Adrenal gland (tissue), 12 donors: ENCODE results near the gene SKA3. TPM values are rescaled to one million over a fixed set of nuclear protein-coding genes. Genes with fewer than 3 reads are reported as not detected.

Source experiments
- DNase-seq, 7 donors: peaks; one replicate each; pipeline ENCODE4 v3.0.0-alpha.2; 2019 to 2020
- H3K27ac ChIP-seq, 5 donors: fragments of 200-600 bp; sonication (generic) in 4 of 5; 1 replicate in 3 of 5; 2 replicates in 2 of 5; pipeline versions ENCODE4 v1.5.1 to v1.8.0; 2016 to 2020; ENCODE audit warnings: mild to moderate bottlenecking in 1 of 5
- H3K27me3 ChIP-seq: fragments of 200-600 bp; 2 replicates; pipeline ENCODE4 v1.8.0; 2021
- H3K36me3 ChIP-seq, 2 donors: fragments of 200-600 bp; replicated peaks in 1 of 2; 1 replicate in 1 of 2; 2 replicates in 1 of 2; pipeline versions ENCODE4 v1.5.1 to v1.8.0; 2018 to 2022
- H3K4me1 ChIP-seq, 2 donors: fragments of 200-600 bp; replicated peaks in 1 of 2; 1 replicate in 1 of 2; 2 replicates in 1 of 2; pipeline versions ENCODE4 v1.5.1 to v1.8.0; 2018 to 2021
- H3K4me3 ChIP-seq, 4 donors: fragments of 200-600 bp; sonication (generic) in 3 of 4; one replicate each; pipeline ENCODE4 v1.5.1; 2016 to 2018
- H3K9me3 ChIP-seq, 3 donors: fragments of 200-600 bp; sonication (generic) in 1 of 3; replicated peaks in 1 of 3; 1 replicate in 2 of 3; 2 replicates in 1 of 3; pipeline versions ENCODE4 v1.5.1 to v1.8.0; 2016 to 2021
- POLR2A ChIP-seq, 2 donors: fragments of 450-650 bp; IDR thresholded peaks; one replicate each; pipeline ENCODE4 v1.6.1; 2017; ENCODE audit warnings: antibody characterized with exemption in 2 of 2, mild to moderate bottlenecking in 2 of 2, moderate library complexity in 1 of 2
- WGBS, 4 donors: extraction: QIAGEN DNeasy Blood & Tissue Kit in 2 of 4; methylation state at CpG; one replicate each; pipeline versions ENCODE4 v1.1.5 to v1.1.7; 2013 to 2017; 5-methylcytosine and 5-hydroxymethylcytosine counted together
- intact Hi-C, 2 donors: fragments of 100-400 bp; cut with DNase I; formaldehyde crosslinking; loops; one replicate each; pipeline versions ENCODE4 v1.14.1 to v1.15.0; 2022 to 2023
- polyA plus RNA-seq, 3 donors: library from polyadenylated mRNA; stranded (reverse); fragments of 200-250 nt in 2 of 3; fragments of 350-450 nt in 1 of 3; fragmentation: Illumina TruSeq in 1 of 3; extraction: RNeasy Lipid Tissue Mini Kit (QIAGEN cat#74804) in 1 of 3; gene quantifications; one replicate each; pipeline ENCODE4 v1.2.3, GENCODE V29; 2013 to 2014
- total RNA-seq, 9 donors: library from RNA; depleted of rRNA in 4 of 9; stranded (reverse); fragments of >200 nt in 4 of 9; fragments of 120-200 nt in 1 of 9; fragmentation: NEBNext Ultra II Directional in 1 of 9; extraction: Animal tissue kit (Norgen Biotek cat#: 25700) in 1 of 9; gene quantifications; one replicate each; pipeline versions ENCODE4 v1.1.0 to v1.2.4, GENCODE V29; 2013 to 2023
- TF ChIP-seq, protein P1 (sequence below), 6 experiments: fragments of 450-650 bp in 4 of 6; fragments of 200-600 bp in 2 of 6; sonication (generic) in 1 of 6; IDR thresholded peaks; 1 replicate in 5 of 6; 2 replicates in 1 of 6; pipeline versions ENCODE4 v1.5.1 to v1.8.0; 2016 to 2021; ENCODE audit warnings: antibody characterized with exemption in 6 of 6, mild to moderate bottlenecking in 2 of 6, moderate library complexity in 1 of 6
- donor health status: healthy with polysubstance abuse.
- donor health status: Bipolar disorder and iron deficiency.
- donor health status: DM: yes; HTN: yes; CAD: no.
- donor health status: DM: no; HTN: no; CAD: no.
- donor health status: DM: no; HTN: no; CAD: no.
- donor health status: DM: yes; HTN: yes; CAD: no.

Gene SKA3
- total and polyA plus RNA-seq, 12 donors, result 0.16 to 4.7 (median 0.90) TPM; not detected in 1

DNA sequence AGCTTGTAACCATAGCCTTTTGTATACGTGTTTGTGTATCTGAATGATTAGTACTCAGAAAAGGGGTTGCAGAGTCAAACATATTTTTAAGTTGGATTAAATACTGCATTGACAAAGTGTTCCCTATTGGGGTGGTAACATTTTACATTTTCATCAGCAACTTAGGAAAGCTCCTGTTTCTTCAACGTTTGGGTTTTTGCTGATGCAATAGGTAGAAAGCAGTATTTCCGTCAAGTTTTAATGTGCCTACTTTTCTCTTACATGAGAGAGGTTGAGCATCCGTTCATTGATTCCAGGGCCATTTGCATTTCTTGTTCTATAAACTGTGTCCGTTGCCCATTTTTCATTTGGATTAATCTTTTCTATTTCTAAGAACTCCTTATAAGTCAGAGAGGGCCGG lies 56.2 kb downstream of the SKA3 start:
- H3K4me1 ChIP-seq, result no peaks in the 10 kb centered on the region
- H3K9me3 ChIP-seq, result no peaks in the 10 kb centered on the region
- TF ChIP-seq, protein P1, sequence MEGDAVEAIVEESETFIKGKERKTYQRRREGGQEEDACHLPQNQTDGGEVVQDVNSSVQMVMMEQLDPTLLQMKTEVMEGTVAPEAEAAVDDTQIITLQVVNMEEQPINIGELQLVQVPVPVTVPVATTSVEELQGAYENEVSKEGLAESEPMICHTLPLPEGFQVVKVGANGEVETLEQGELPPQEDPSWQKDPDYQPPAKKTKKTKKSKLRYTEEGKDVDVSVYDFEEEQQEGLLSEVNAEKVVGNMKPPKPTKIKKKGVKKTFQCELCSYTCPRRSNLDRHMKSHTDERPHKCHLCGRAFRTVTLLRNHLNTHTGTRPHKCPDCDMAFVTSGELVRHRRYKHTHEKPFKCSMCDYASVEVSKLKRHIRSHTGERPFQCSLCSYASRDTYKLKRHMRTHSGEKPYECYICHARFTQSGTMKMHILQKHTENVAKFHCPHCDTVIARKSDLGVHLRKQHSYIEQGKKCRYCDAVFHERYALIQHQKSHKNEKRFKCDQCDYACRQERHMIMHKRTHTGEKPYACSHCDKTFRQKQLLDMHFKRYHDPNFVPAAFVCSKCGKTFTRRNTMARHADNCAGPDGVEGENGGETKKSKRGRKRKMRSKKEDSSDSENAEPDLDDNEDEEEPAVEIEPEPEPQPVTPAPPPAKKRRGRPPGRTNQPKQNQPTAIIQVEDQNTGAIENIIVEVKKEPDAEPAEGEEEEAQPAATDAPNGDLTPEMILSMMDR (IDR thresholded peaks at IDR 0.05), result no peak
- TF ChIP-seq POLR2A (IDR thresholded peaks at IDR 0.05), result no peak
- no peaks in the 10 kb centered on the region for H3K27me3 ChIP-seq
- H3K27ac ChIP-seq, result no peak overlapping the region
- WGBS, 4 donors, result 78 to 87% (median 85%) methylated on average over 6 of the region's 6 CpGs
- intact Hi-C loops, result no loop called here
- no peaks in the 10 kb centered on the region for H3K36me3 ChIP-seq
- no peak overlapping the region for H3K4me3 ChIP-seq
- DNase-seq, result no peak

GRCh38 chr13:21119526-21119925 lies 56.8 kb downstream of the SKA3 start:
- no peak for DNase-seq
- no peak overlapping the region for H3K4me3 ChIP-seq
- intact Hi-C loops, result no loop called here
- H3K9me3 ChIP-seq, result no peaks in the 10 kb centered on the region
- no peak overlapping the region for H3K27ac ChIP-seq
- H3K4me1 ChIP-seq, result no peaks in the 10 kb centered on the region
- H3K27me3 ChIP-seq, result no peaks in the 10 kb centered on the region
- 77 to 94% (median 86%) methylated on average over 2 of the region's 2 CpGs for WGBS, 4 donors
- no peak for TF ChIP-seq POLR2A (IDR thresholded peaks at IDR 0.05)
- TF ChIP-seq, protein P1 (IDR thresholded peaks at IDR 0.05), result no peak
- H3K36me3 ChIP-seq, result no peaks in the 10 kb centered on the region

- intact Hi-C loops, result no loop called here
- DNase-seq, result no peak
- 80 to 90% (median 87%) methylated on average over 5 of the region's 5 CpGs for WGBS, 4 donors
Measured at GRCh38 chr13:21118180-21118579, 58.2 kb downstream of the SKA3 start.

DNA sequence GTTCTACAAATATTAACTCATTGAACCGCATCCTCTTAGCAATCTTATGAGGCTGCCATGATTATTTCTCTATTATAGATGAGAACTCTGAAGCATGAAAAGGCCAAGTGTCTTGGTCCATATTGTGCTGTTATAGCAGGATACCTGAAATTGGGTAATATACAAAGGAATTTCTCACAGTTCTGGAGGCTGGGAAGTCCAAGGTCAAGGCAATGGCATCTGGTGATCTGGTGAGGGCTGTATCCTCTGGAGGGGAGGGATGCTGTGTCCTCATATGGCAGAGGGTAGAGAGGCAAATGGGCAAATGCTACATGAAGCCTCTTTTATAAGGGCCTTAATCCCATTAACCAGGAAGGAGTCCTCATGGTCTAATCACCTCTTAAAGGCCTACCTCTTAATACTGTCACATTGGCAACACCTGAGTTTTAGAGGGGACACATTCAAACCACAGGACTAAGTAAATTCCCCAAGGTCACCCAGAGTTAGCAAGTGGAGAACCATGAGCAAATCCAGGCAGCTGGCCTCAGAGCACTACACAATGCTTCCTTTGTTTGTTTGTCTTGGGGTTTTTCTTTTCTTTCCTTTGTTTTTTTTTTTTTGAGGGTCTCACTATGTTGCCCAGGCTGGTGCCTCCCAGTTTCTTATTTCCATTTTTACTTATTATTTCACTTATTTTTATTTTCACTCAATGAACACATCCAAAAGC lies 59.1 kb downstream of the SKA3 start:
- no peak overlapping the region for H3K27ac ChIP-seq
- intact Hi-C loops, result no loop called here

More at GRCh38 chr13:21118180-21118579, 58.2 kb downstream of the SKA3 start:
- H3K36me3 ChIP-seq, result no peaks in the 10 kb centered on the region
- TF ChIP-seq, protein P1 (IDR thresholded peaks at IDR 0.05), result no peak
- TF ChIP-seq POLR2A (IDR thresholded peaks at IDR 0.05), result no peak
- no peak overlapping the region for H3K27ac ChIP-seq
- H3K27me3 ChIP-seq, result no peaks in the 10 kb centered on the region
- no peaks in the 10 kb centered on the region for H3K4me1 ChIP-seq
- H3K4me3 ChIP-seq, result no peak overlapping the region
- no peaks in the 10 kb centered on the region for H3K9me3 ChIP-seq

More for the DNA sequence above, 59.1 kb downstream of the SKA3 start:
- H3K9me3 ChIP-seq, result no peaks in the 10 kb centered on the region
- no peak for DNase-seq
- H3K4me3 ChIP-seq, result no peak overlapping the region
- H3K27me3 ChIP-seq, result no peaks in the 10 kb centered on the region
- TF ChIP-seq, protein P1 (IDR thresholded peaks at IDR 0.05), result no peak
- no peak for TF ChIP-seq POLR2A (IDR thresholded peaks at IDR 0.05)
- no peaks in the 10 kb centered on the region for H3K4me1 ChIP-seq
- H3K36me3 ChIP-seq, result no peaks in the 10 kb centered on the region
- WGBS, 4 donors, result 95 to 100% (median 98%) methylated on average over 1 of the region's 1 CpG
